SU-DHL-6 (cell line): ENCODE data around the gene CNOT9.

Experiments used
- EZH2phosphoT487 ChIP-seq: fragments of 200-600 bp; sonication (generic), shearing (Covaris generic); conservative IDR thresholded peaks from 2 replicates; pipeline ENCODE4 v1.6.1; 2018; ENCODE audit warnings: mild to moderate bottlenecking, antibody characterized with exemption, low read length, moderate library complexity, mixed read lengths
- TF ChIP-seq, protein P1 (sequence below): fragments of 200-600 bp; sonication (generic); IDR thresholded peaks from one replicate; pipeline ENCODE4 v1.5.1; 2017; ENCODE audit warnings: antibody characterized with exemption, mild to moderate bottlenecking, low read length, moderate library complexity; ENCODE audit not compliant: insufficient read depth, poor library complexity, severe bottlenecking

DNA sequence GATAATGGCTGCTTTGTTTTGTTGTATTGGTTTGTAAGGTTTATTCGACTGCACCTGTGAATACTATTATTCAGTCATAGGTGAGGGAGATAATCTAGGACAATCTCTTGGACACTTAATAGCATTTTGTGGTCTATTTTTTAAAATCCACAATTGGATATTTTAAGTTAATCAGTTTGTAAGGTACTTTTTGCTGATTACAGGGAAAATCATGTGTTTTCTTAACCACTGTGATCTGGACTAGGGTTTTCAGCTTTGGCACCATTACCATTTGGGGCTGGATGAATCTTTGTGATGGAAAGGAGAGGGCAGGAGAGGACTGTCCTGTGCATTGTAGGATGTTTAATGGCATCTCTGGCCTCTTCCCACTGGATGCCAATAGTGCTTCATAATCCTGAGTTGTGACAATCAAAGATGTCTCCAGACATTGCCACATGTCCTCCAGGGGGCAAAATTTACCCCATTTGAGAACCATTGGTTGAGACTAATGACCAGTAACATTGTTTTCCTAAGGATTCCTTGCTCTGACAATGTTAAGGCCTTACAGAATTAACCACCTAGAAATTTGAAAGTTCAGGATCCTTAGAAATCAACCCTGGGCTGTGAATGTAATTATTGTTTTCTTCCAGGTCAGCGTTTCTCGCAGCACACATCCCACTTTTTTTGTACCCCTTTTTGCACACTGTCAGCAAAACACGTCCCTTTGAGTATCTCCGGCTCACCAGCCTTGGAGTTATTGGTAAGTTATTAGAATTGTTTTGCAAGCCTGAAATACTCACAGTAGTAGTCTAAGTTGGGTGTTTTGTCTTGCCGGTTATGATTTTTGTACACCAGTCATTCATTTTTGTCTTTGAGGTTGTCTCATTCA is 15.6 kb downstream of the CNOT9 start:
- TF ChIP-seq, protein P1, sequence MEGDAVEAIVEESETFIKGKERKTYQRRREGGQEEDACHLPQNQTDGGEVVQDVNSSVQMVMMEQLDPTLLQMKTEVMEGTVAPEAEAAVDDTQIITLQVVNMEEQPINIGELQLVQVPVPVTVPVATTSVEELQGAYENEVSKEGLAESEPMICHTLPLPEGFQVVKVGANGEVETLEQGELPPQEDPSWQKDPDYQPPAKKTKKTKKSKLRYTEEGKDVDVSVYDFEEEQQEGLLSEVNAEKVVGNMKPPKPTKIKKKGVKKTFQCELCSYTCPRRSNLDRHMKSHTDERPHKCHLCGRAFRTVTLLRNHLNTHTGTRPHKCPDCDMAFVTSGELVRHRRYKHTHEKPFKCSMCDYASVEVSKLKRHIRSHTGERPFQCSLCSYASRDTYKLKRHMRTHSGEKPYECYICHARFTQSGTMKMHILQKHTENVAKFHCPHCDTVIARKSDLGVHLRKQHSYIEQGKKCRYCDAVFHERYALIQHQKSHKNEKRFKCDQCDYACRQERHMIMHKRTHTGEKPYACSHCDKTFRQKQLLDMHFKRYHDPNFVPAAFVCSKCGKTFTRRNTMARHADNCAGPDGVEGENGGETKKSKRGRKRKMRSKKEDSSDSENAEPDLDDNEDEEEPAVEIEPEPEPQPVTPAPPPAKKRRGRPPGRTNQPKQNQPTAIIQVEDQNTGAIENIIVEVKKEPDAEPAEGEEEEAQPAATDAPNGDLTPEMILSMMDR = no peak
- TF ChIP-seq EZH2phosphoT487 = no peak
